SJSA1 (cell line): Measurements from ENCODE around the gene KRTAP10-2. TPM values are rescaled to one million over a fixed set of nuclear protein-coding genes. Genes with fewer than 3 reads are reported as not detected.

Experiments used
- DNase-seq, 2 experiments: peaks; one replicate each; pipeline ENCODE4 v3.0.0-alpha.2; 2015 to 2020; ENCODE audit warnings: low spot score in 2 of 2, low read depth in 1 of 2
- H3K27ac ChIP-seq: fragments of 250-450 bp; sonication (Bioruptor Pico); 2 replicates; pipeline ENCODE4 v1.5.1; 2020; ENCODE audit warnings: mild to moderate bottlenecking, moderate library complexity
- H3K27me3 ChIP-seq: fragments of 250-450 bp; sonication (Bioruptor Pico); replicated peaks from 2 replicates; pipeline ENCODE4 v1.5.1; 2020; ENCODE audit warnings: mild to moderate bottlenecking, moderate library complexity
- H3K36me3 ChIP-seq: fragments of 250-450 bp; sonication (Bioruptor Pico); 2 replicates; pipeline ENCODE4 v1.5.1; 2020; ENCODE audit warnings: mild to moderate bottlenecking
- H3K4me1 ChIP-seq: fragments of 250-450 bp; sonication (Bioruptor Pico); replicated peaks from 2 replicates; pipeline ENCODE4 v1.6.1; 2021; ENCODE audit warnings: mild to moderate bottlenecking
- H3K4me3 ChIP-seq: fragments of 250-450 bp; sonication (Bioruptor Pico); 2 replicates; pipeline ENCODE4 v1.5.1; 2020; ENCODE audit warnings: mild to moderate bottlenecking
- H3K9me3 ChIP-seq: fragments of 250-450 bp; sonication (Bioruptor Pico); replicated peaks from 2 replicates; pipeline ENCODE4 v1.5.1; 2020; ENCODE audit warnings: mild to moderate bottlenecking
- total RNA-seq: library from RNA; depleted of rRNA; stranded (reverse); fragments of >200 nt; shearing (Covaris generic); gene quantifications from 2 replicates; pipeline ENCODE4 v1.2.3, GENCODE V29; 2014

The KRTAP10-2 gene
- total RNA-seq, 1 experiment from 2014 or later = not detected

DNA sequence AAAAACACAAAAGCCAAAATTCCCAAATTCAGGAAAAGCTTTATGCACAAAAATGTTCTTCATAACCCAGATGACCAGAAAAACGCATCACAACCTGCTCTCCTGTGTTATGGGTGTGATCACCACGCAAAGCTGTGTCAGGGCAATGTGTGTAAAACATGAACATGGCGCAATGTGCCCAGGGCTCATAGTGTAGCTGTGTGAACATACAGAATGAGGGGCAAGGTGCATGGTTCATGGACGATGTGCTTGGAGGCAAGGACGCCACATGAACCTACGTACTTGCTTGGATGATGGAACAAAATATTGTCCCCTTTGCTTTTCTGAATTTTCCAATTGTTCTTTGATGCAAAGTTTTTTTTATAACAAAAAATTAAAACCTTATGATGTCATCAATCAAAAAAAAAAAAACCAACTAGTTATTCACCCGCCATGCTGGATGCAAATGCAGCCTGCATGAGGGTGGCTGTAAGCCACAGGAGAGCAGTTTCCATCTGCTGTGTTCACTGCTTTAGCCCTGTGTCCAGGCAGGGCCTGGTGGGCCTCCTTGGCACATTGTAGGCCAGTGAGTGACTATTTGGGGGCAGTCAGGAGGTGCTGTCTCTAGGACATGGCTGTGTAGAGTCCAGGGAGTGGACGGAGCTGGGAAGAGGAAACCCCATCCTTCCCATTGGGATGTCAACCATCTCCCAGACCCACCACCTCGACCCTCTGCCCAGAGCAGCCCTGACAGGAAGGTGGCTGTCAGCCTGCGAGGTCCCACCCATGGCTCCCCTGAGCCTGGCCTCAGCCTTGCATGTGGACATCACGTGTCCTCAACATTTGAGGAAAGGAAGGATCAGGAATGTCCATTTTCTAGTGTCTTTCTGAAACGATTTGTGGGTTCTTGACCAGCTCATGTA is 25.0 kb downstream of the KRTAP10-2 start:
- DNase-seq = no peak
- Histone ChIP-seq H3K27me3 (peaks cover 3% of the 10 kb centered on the region; the same call in 1 of the 2 replicates), H3K9me3 (peaks cover 6% of the 10 kb centered on the region; the same call in 1 of the 2 replicates)

DNA sequence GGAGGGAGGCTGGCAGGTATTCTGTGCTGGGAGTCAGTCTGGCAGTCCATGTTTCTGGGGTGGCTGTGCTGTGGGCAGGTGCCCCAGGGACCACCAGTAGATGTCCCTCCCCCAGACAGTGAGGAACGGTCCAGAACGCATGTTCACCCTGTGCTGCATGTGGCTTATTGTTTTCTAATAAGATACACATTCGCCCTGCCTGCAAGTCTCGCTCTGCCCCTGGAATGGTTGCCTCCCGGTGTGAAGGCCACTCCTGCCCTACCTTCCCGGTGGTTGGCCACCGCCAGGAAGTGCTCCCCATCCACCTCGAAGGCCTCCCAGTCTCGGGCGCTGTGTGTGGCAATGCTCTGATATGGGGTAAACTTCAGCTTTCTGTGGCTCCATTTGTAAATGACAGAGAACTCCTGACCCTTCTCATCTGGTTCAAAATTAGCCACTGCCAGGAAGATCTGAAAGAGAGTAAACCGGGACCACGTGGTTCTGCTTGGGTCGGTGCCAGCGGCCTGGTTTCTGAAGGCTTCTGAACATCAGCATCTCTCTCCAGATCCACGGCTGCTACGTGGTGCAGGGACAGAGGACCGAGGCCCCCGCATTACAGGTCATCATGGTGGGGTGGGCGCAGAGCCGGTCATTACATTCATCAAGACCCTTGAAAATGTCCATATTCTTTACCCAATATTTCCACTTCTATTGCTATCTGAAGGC is 25.8 kb downstream of the KRTAP10-2 start:
- Histone ChIP-seq H3K27ac (no peak overlapping the region), H3K9me3 (peaks cover 6% of the 10 kb centered on the region; the same call in 1 of the 2 replicates), H3K4me3 (no peak overlapping the region), H3K36me3 (no peaks in the 10 kb centered on the region), H3K4me1 (no peaks in the 10 kb centered on the region), H3K27me3 (peaks cover 3% of the 10 kb centered on the region; the same call in 1 of the 2 replicates)
- DNase-seq = no peak

More for the DNA sequence above, 25.0 kb downstream of the KRTAP10-2 start:
- H3K4me3 ChIP-seq = no peak overlapping the region
- no peaks in the 10 kb centered on the region for H3K36me3 ChIP-seq
- no peaks in the 10 kb centered on the region for H3K4me1 ChIP-seq
- no peak overlapping the region for H3K27ac ChIP-seq

DNA sequence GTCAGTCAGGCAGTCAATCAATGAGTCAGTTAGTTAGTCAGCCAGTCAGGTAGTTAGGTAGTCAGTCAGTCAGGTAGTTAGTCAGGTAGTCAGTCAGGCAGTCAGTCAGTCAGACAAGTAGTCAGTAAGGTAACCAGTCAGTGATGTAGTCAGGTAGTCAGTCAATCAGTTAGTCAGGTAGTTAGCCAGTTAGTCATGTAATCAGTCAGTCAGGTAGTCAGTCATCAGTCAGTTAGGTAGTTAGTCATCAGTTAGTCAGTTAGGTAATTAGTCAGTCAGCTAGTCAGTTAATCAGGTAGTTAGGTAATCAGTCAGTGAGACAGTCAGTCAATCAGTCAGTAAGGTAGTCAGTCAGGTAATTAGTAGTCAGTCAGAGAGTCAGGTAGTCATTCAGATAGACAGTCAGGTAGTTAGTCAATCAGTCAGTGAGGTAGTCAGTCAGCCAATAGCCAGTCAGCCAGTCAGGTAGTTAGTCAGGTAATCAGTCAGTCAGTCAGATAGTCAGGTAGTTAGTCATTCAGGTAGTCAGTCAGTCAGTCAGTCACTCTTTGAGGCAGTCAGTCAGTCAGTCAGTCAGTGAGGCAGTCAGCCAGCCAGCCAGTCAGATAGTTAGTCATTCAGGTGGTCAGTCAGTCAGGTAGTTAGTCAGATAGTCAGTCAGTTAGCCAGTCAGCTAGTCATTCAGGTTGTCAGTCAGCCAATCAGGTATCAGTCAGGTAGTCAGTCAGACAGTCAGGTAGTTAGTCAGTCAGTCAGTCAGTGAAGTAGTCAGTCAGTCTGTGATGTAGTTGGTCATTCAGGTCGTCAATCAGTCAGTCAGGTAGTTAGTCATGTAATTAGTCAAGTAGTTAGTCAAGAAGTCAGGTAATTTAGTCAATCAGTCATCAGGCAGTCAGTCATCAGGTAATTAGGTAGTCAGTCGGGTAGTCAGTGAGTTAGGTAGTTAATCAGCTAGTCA is 26.6 kb downstream of the KRTAP10-2 start:
- no peaks in the 10 kb centered on the region for H3K4me1 ChIP-seq
- no peak overlapping the region for H3K27ac ChIP-seq
- no peak for DNase-seq
- no peaks in the 10 kb centered on the region for H3K36me3 ChIP-seq
- H3K27me3 ChIP-seq = peaks cover 3% of the 10 kb centered on the region; the same call in 1 of the 2 replicates
- no peak overlapping the region for H3K4me3 ChIP-seq
- peaks cover 6% of the 10 kb centered on the region; the same call in 1 of the 2 replicates for H3K9me3 ChIP-seq

DNA sequence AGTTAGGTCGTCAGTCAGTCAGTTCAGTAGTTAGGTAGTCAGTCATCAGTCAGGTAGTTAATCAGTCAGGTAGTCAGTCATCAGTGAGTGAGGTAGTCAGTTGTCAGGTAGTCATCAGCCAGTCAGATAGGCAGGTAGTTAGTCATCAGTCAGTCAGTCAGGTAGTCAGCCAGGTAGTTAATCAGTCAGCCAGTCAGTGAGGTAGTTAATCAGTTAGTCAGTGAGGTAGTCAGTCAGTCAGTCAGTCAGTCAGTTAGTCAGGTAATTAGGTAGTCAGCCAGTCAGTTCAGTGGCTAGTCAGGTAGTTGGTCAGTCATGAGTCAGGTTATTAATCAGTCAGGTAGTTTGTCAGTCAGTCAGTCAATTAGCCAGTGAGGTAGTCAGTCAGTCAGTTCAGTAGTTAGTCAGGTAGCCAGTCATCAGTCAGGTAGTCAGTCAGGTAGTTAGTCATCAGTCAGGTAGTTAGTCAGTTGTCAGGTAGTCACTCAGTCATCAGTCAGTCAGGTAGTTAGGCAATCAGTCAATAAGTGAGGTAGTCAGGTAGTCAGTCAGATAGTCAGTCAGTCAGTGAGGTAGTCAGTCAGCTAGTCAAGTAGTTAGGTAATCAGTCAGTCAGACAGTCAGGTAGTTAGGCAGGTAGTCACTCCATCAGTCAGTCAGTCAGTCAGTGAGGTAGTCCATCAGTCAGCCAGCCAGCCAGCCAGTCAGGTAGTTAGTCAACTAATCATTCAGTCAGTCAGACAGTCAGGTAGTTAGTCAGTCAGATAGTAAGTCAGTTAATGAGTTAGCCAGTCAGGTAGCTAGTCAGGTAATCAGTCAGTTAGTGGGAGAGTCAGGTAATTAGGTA is 27.5 kb downstream of the KRTAP10-2 start:
- Histone ChIP-seq H3K4me3 (no peak overlapping the region), H3K9me3 (peaks cover 6% of the 10 kb centered on the region), H3K4me1 (no peaks in the 10 kb centered on the region), H3K27me3 (peaks cover 3% of the 10 kb centered on the region; the same call in 1 of the 2 replicates), H3K36me3 (no peaks in the 10 kb centered on the region), H3K27ac (no peak overlapping the region)
- DNase-seq = no peak

DNA sequence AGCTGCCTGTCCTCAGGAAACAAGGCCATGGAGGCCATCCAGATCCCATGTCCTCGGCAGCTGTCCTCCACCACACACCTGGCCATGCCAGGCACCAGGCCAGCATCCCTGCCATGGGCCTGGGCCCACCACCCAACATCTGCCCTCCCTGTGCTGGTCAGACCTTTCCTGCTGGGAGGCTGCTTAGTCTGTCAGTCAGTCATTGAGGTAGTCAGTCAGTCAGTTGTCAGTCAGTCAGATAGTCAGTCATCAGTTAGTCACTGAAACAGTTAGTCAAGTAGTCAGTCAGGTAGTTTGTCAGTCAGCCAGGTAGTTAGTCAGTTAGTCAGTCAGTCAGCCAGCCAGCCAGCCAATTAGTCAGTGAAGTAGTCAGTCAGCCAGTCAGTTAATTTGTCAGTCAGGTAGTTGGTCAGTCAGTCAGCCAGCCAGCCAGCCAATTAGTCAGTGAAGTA is 28.5 kb downstream of the KRTAP10-2 start:
- no peaks in the 10 kb centered on the region for H3K36me3 ChIP-seq
- H3K9me3 ChIP-seq = peaks cover 6% of the 10 kb centered on the region
- H3K4me3 ChIP-seq = no peak overlapping the region
- DNase-seq = no peak
- H3K27me3 ChIP-seq = peaks cover 3% of the 10 kb centered on the region; the same call in 1 of the 2 replicates
- H3K27ac ChIP-seq = no peak overlapping the region
- no peaks in the 10 kb centered on the region for H3K4me1 ChIP-seq

DNA sequence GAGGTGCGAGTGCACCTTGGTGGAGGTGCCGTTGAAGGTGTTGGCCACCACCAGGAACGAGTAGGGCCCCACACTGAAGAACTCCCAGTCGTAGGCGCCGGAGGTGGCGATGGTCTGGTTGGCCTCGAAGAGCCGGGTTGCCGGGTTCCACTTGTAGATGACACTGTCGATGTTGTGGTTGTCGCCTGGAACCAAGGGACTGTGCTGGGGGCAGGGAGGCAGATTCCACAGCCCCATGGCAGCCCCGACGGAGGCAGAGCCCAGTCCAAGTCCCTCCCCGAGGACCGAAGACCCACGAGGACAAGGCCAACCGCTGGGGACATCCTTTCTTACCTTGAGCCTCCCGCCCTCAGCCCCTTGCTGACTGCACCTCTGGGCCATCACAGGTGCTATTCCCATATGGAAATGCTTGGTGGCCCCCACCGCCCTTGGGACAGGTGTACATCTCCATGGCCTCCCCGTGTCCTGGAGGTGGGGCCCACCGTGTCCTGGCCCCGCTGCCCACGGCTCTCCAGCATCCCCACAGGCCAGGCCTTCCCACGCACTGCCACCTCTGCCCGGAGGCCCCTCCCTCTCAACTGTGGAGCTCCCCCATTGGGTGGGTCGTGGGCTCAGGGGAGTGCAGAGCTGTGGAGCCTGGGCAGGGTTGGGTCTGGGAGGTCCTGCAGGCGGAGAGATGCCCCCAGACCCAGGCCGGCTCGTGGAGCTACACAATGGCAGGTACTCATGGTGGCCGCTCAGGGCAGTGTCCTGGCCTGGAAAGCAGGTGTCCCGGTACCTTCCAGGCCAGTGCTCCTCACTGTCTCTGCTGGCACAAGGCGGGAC is 29.2 kb downstream of the KRTAP10-2 start:
- H3K36me3 ChIP-seq = no peaks in the 10 kb centered on the region
- H3K4me1 ChIP-seq = no peaks in the 10 kb centered on the region
- peaks cover 6% of the 10 kb centered on the region for H3K9me3 ChIP-seq
- peaks cover 3% of the 10 kb centered on the region; the same call in 1 of the 2 replicates for H3K27me3 ChIP-seq
- no peak for DNase-seq
- H3K27ac ChIP-seq = no peak overlapping the region
- no peak overlapping the region for H3K4me3 ChIP-seq

DNA sequence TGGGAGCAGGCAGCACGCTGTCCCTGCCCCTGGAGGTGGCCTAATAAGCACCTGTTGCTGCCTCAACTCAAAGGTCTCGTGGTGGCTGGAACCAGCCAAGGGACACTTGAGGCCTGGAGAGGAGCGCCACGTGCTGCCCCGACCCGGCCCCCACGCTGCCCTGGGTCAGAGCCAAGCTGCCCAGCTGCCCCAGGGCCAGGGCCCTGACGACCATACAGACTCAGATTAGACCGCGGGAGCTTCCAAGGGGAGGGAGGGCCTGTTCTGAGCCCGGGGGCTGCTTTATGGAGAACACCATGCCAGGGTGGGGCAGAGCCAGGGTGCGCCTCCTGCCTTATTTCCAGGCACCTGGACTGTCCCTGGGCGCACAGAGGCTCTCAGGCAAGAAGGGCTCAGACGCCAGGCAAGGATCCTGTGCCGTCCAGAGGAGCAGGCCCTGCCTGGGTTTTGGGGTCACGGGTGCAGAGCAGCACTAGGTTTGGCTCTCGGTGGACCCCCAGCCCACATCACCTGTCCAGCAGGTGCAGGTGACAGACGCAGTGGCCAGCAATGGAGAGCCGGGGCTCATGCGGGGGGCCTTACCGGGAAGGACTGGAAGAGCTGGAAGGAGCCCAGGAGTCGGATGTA is 29.9 kb downstream of the KRTAP10-2 start:
- no peaks in the 10 kb centered on the region for H3K4me1 ChIP-seq
- H3K4me3 ChIP-seq = no peak overlapping the region
- no peak for DNase-seq
- peaks cover 6% of the 10 kb centered on the region for H3K9me3 ChIP-seq
- H3K27ac ChIP-seq = no peak overlapping the region
- peaks cover 3% of the 10 kb centered on the region; the same call in 1 of the 2 replicates for H3K27me3 ChIP-seq
- H3K36me3 ChIP-seq = no peaks in the 10 kb centered on the region

DNA sequence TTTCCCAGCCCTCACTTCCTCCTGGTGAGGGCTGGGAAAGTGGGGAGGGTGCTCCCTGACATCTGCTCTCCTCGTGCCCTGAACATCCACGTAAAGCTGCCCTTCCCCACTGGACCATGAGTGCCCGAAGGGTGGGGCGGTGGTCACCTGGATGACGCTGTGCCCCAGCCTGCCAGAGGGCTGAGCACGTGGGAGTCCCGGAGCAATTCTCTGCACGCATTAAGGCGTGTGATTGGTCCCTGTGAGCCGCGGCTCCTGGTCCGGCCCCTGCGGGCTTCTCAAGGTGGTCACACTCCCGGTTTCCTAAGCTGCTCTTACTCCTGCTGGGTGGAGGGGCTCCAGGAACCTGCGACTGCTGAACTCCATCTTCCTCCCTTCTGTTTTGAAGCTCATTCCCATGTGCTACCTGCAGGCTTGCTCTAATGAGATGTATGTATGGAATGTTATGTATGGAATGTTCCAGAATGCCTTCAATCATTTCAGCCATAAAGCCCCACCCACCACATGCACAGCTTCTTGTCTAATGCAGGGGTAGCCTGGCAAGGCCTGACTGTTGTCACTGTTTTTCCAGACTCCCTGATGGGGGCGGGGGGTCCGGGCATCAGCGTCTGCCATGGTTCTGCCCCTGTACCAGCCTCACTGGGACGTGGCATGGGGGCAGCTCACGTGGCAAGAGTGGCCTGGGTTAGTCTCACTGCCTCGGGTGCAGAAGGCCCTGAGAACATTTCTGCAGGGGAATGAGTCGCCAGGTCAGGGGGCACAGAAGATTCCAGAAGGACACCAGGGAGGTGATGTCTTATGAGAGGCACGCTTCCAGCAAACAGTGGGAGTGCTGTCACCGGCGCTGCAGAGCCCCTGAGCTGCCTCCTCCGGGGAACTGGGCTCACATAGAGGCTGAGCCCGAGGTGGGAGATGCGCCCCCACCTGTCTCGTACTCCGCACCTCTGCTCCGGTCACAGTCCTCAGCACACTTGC is 30.7 kb downstream of the KRTAP10-2 start:
- Histone ChIP-seq H3K27ac (no peak overlapping the region), H3K4me1 (no peaks in the 10 kb centered on the region), H3K27me3 (peaks cover 3% of the 10 kb centered on the region; the same call in 1 of the 2 replicates), H3K36me3 (no peaks in the 10 kb centered on the region), H3K4me3 (no peak overlapping the region), H3K9me3 (peaks cover 6% of the 10 kb centered on the region)
- DNase-seq = no peak

DNA sequence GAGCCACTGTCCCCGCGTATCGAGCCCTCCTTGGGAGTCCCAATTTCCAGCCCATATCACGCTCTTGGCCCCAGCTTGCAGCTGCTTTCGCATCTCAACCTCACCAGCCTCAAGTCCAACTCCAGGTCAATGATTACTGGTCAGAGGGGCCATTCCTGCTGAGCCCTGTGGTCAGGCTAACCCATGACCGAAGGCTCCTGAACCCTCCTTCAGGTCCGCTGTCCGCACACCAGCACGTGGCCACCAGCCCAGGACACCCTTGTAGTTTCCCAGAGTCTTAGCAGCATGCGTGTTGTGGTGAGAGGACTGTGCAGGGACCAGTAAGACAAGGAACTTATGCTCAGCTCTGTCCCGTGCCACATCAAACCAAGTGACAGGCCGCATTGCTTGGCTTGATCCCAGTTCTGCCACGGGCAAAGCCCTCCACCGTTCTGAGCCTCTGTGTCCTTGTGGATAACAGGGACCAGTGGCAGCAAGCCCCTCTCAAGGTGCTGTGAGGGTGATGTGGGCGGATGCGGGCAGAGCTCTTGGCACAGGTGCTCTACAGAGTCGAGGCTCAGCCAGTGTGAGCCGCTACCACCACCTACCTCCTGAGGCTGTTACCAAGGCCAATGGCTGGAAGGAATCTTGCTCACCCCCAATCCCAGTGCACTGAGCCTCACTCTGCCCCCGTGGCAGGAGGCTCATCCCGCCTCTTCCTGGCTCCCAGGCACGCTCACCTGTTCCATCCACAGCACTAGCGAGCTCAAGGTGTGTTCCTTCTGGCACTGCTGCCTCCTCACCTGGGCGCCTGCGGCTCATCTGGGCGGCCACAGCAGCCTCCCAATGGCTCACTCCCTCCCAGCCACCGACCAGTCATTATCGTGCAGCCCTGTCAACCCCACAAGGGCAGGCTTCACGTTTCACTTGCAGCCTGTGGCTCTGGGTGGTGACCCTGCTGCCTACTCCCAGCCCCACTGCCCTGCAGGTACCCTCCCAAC is 31.7 kb downstream of the KRTAP10-2 start:
- H3K9me3 ChIP-seq = peaks cover 6% of the 10 kb centered on the region; the same call in 1 of the 2 replicates
- DNase-seq = no peak

DNA sequence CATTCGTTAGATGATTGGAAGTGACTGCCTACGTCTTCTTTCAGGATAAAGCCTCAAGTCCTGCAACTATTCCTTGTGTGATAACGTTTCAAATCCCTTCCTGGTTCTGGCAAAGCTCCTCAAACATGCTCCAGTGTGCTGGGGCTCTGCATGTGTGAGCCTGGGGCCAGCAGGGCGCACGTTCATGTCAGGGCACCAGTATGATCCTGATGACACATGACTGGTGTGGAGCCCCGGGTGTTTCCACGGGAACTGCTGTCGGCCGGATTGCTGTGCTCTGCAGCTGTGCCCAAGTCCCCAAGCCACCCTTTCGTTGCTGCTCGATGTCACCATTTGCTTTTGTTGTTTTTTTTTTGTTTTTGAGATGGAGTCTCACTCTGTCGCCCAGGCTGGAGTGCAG is 32.6 kb downstream of the KRTAP10-2 start:
- Histone ChIP-seq H3K4me1 (no peaks in the 10 kb centered on the region), H3K27me3 (no peaks in the 10 kb centered on the region), H3K27ac (no peak overlapping the region), H3K36me3 (no peaks in the 10 kb centered on the region), H3K4me3 (no peak overlapping the region), H3K9me3 (peaks cover 5% of the 10 kb centered on the region; the same call in 1 of the 2 replicates)
- DNase-seq = no peak

More for the DNA sequence above, 31.7 kb downstream of the KRTAP10-2 start:
- Histone ChIP-seq H3K4me1 (no peaks in the 10 kb centered on the region), H3K27ac (no peak overlapping the region), H3K27me3 (peaks cover 3% of the 10 kb centered on the region; the same call in 1 of the 2 replicates), H3K36me3 (no peaks in the 10 kb centered on the region), H3K4me3 (no peak overlapping the region)
